Choroid plexus epithelial cell (primary cell): Measurements from ENCODE around the gene CD151.

Experiments
- DNase-seq: peaks from one replicate; pipeline ENCODE4 v3.0.0-alpha.2; 2010; ENCODE audit warnings: low read depth
- H3K4me3 ChIP-seq: 2 replicates; pipeline ENCODE4 v1.5.1; 2011; ENCODE audit warnings: low read depth, mild to moderate bottlenecking, control low read depth, low read length, moderate library complexity
- CTCF ChIP-seq: conservative IDR thresholded peaks from 2 replicates; pipeline ENCODE4 v1.5.1; 2011; ENCODE audit warnings: low read depth, mild to moderate bottlenecking, control low read depth, inconsistent platforms, low read length, moderate library complexity

Gene CD151

GRCh38 chr11:836700-837099 lies 3.9 kb downstream of the CD151 start:
- H3K4me3 ChIP-seq: no peak overlapping the region
- no peak for DNase-seq
- TF ChIP-seq CTCF: no peak

- no peak overlapping the region for H3K4me3 ChIP-seq
- no peak for DNase-seq
- no peak for TF ChIP-seq CTCF
These were observed 4.6 kb downstream of the CD151 start for GRCh38 chr11:837189-837989.

GRCh38 chr11:837990-838307 lies 5.2 kb downstream of the CD151 start:
- TF ChIP-seq CTCF: no peak
- no peak overlapping the region for H3K4me3 ChIP-seq
- no peak for DNase-seq

DNA sequence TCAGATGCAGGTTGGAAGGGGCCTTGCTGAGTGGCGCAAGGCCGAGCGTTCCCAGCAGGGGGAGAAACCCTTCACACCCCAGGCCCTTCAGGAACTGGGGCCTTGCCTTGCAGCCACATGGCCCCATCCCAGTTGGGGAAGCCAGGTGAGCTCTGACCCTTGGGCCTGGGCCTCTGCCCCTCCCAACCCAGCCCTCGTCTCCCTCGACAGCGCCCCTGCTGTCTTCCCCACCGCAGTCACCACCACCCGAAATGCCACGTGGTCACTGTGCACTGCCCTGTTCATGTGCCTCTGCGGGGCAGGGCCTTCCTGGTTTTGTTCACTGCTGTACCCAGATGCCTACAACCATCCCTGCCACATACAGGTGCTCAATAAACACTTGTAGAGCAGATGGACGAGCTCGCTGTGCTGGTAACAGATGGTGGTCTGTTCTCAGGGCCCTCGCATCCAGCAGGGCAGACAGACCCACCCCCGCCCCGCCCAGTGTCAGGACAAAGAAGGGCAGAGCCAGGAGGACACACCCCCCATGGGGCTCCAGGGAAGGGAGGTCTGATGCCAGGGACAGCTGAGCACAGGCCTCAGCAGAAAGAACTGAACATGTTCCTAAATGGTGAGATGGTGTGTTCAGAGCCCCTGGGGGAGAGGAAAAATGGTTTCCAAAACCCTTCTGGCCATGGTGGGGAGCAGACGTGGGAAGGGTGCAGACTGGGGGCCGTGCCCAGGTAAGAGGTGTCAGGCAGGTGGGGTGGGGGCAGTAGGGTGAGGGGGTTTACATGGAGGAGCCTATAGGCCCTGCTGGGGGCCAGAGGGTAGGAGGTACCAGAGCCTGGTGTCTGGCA lies 5.9 kb downstream of the CD151 start:
- DNase-seq: peak; percentile 37
- no peak overlapping the region for H3K4me3 ChIP-seq

DNA sequence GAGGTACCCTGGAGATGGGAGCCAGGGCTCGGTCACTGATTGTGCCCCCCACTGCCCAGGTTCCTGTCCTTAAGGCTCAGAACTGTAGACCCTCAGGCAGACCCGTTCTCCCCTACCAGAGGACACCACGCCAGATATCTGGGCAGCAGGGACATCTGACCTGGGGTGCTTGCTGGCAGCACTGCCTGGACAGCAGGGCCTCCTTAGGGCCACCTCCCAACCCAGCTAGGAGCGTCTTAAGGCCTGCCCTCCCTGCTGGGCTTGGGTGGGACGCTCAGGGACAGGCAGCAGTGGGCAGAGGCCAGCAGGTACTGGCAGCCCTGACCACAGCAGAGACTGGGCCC lies 6.5 kb downstream of the CD151 start:
- H3K4me3 ChIP-seq: no peak overlapping the region
- no peak for DNase-seq
- no peak for TF ChIP-seq CTCF

More for the DNA sequence above, 5.9 kb downstream of the CD151 start:
- TF ChIP-seq CTCF: peak; percentile 32

GRCh38 chr11:839875-840617 lies 7.3 kb downstream of the CD151 start:
- H3K4me3 ChIP-seq: peak overlapping the region; percentile 1
- DNase-seq: peak; percentile 41
- TF ChIP-seq CTCF: peak; percentile 57
